ENCODE data around the gene FBH1. TPM values are rescaled to one million over a fixed set of nuclear protein-coding genes. Genes with fewer than 3 reads are reported as not detected.

The FBH1 gene
- total and polyA plus RNA-seq, 9 of the 15 experiments (the other 6 are each of a cell fraction or from before 2014, with no cell fraction given): 13.4 to 108 (median 77.8) TPM

DNA sequence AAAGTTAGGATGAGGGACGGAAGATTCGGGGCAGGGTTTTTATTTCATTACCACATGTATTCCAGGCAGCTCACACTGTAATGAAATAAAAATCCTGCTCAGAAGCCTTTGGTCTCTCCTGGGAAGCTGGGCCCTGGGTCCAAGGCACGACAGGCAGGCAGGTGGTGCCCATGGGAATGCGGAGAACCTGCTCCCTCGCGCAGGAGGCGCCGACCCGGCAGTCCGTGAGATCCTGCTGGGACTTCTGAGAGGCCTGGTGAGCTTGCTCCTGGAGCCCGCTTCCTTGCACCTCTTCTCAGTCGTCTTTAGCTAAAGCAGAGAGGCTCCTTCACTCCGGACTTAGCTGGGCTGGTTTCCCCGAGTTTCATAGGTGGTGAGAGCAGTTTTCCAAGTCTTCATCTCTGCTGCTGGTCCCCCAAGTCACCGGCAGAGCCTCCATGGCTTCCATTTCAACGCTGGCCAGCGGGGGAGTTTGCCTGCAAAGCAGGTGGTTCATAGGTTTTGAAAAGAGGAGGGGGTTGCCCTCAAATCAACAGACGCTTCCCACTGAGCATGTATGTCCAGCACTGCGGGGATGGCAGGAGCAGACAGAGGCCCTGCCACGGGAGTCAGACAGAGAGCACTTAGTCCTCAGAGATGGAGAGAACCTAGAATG lies 62.8 kb downstream of the FBH1 start:
- no TSS peak for BruUV-seq (replicated peaks)
- intact Hi-C loops (cut with micrococcal nuclease) (no loop called here), in situ Hi-C loops (cut with MboI) (no loop called here)
- Histone ChIP-seq H3K9me1 (ENCODE audit: control insufficient read depth, insufficient read depth, low read length) (no peaks in the 10 kb centered on the region), H2AFZ (ENCODE audit: low read depth, low read length) (no peak overlapping the region), H3K27ac (ENCODE audit: extremely low read depth, low read depth, low read length) (no peak overlapping the region), H3K4me3 (no peak overlapping the region), H3K4me2 (ENCODE audit: insufficient read depth, low read length) (no peak overlapping the region), H3K9me3 (replicated peaks; ENCODE audit: control insufficient read depth, insufficient read depth, low read depth, low read length) (no peaks in the 10 kb centered on the region), H3K9ac (ENCODE audit: insufficient read depth in 1 of 2, low read depth in 2 of 2, low read length in 2 of 2) (0 out of 4 replicates have a peak overlapping the region, but pooled peaks of 1 of the 2 experiments have one; percentile 40), H3K4me1 (replicated peaks in 1 of 2; ENCODE audit: control insufficient read depth in 2 of 2, insufficient read depth in 2 of 2, low read length in 2 of 2) (peaks cover 6% of the 10 kb centered on the region in 2 experiments; a peak in 4 of 5 replicates), H3K27me3 (ENCODE audit: control insufficient read depth in 2 of 2, insufficient read depth in 2 of 2, low read length in 2 of 2) (no peaks in the 10 kb centered on the region), H3K79me2 (ENCODE audit: control insufficient read depth, insufficient read depth, low read length) (no peaks in the 10 kb centered on the region), H3K36me3 (ENCODE audit: control insufficient read depth, insufficient read depth, low read length) (peaks cover 2% of the 10 kb centered on the region; the same call in 1 of the 3 replicates), H4K20me1 (replicated peaks; ENCODE audit: control insufficient read depth, insufficient read depth, low read length) (no peaks in the 10 kb centered on the region)
- ATAC-seq: no peak
- no peak for FAIRE-seq
- 80% methylated on average over 20 of the region's 20 CpGs for WGBS (ENCODE audit: insufficient coverage, low coverage, missing lambda C conversion rate)
- no peak for DNase-seq (ENCODE audit: extremely low read depth in 1 of 4, low spot score in 3 of 4)
- ChIA-PET POLR2A (interaction anchor here (1.2 to 1.5 kb wide), 2 partner anchors 10 to 14 kb away, joined by 3 read pairs; no protein-coding TSS in a partner anchor), CTCF (ENCODE audit: low intra/inter-chr PET ratio) (interaction anchor here (1.0 kb wide), 1 partner anchor 136 kb away, joined by 5 read pairs; no protein-coding TSS in a partner anchor)
- TF ChIP-seq DPF2 (IDR thresholded peaks at IDR 0.05) (no peak), CTBP1 (IDR thresholded peaks at IDR 0.05; ENCODE audit: borderline replicate concordance) (no peak), ZFP91 (CRISPR knock-in tag; IDR thresholded peaks at IDR 0.05) (no peak), NFE2L1 (tag; IDR thresholded peaks at IDR 0.05; ENCODE audit: borderline replicate concordance, low read depth) (no peak), STAT6 (CRISPR knock-in tag; IDR thresholded peaks at IDR 0.05) (no peak), ARID1B (IDR thresholded peaks at IDR 0.05) (no peak), ZBTB8A (IDR thresholded peaks at IDR 0.05; ENCODE audit: partially characterized antibody) (no peak), SMARCE1 (IDR thresholded peaks at IDR 0.05) (no peak), NCOA2 (IDR thresholded peaks at IDR 0.05; ENCODE audit: partially characterized antibody in 2 of 2) (no peak), TAF15 (IDR thresholded peaks at IDR 0.05; ENCODE audit: low read depth, low read length) (no peak), ZEB2 (IDR thresholded peaks at IDR 0.05) (no peak), THRB (CRISPR knock-in tag; conservative IDR thresholded peaks at IDR 0.05) (no peak), HSF4 (CRISPR knock-in tag; IDR thresholded peaks at IDR 0.05; ENCODE audit: borderline replicate concordance) (no peak)

Data from K562 (cell line).